Stimulated activated CD8-positive, alpha-beta memory T cell treated with anti-CD3 and anti-CD28 coated beads, Interleukin-15, amount 100 ng/mL, for 1 hour (primary cell): ENCODE measurements around the gene MYBBP1A.

Source experiments
- DNase-seq: peaks from one replicate; pipeline ENCODE4 v3.0.0-alpha.2; 2020; ENCODE audit warnings: low read depth

Gene MYBBP1A

DNA sequence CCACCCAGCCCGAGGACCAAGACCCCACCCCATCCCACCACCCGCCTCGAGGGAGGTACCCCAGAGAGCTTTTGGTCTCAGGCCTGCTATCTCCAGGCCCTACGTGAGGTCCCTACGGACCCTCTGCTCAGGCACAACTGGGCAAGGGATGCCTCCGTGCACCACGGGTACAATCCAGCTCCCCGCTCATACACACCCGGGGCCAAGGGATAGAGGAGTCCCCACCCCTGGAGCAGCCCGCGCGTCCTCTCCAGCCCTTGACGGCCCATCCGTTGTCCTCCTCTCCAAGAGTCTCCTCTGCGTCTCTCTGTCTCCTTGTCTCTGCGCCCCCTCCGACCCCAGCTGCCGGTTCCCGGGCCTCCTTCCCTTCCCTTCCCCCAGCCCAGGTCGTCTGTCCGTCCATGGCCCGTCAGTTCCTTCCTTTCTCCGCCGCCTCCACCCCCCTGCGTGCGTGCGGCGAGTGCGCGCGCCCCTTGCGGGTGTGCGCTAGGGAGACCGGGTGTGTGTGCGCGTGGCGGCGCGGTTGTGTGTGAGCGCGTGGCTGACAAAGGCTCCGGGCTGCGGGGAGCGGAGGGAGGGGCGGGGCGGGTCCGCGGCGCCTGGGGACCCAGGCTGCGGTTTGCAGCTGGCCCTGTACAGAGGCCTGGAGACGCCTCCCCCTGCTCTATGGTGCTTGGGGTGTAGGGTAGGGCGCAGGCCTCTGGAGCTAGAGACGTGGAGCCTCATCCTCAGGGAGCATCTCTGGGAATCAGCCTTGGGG is 55.6 kb downstream of the MYBBP1A start:
- no peak for DNase-seq

DNA sequence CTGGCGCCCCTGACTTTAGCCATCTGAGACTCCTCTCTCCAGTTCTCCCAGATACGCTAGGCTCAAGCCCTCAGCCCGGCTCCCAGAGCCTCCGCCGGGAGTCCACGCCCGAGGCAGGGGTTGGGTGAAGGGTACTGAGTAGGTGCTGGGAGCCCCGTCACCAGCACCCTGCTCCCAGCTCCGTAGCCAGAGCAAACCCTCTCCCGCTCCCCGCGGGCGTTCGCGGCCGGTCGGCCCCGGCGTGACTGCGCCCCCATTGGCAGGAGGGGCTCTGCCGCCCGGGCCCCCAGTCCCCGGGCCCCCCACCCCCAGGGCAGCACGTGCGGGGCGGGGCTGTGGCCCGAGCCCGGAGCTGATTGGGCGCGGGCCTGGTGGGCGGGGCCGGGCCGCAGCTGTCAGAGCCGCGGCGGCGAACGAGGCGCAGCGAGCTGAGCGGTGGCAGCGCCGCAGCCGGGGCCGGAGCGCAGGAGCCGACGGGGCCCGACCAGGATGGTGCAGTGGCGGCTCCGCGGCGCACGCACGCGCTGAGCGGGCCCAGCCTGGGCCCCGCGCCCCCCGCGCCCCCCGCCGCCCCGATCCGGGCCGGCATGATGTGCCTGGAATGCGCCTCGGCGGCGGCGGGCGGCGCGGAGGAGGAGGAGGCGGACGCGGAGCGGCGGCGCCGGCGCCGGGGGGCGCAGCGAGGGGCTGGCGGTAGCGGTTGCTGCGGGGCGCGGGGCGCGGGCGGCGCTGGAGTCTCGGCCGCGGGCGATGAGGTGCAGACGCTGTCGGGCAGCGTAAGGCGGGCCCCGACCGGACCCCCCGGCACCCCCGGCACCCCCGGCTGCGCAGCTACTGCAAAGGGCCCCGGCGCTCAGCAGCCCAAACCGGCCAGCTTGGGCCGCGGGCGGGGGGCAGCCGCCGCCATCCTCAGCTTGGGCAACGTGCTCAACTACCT is 56.5 kb downstream of the MYBBP1A start, which contains the start of gene SPNS2:
SPNS2 (plus strand) TSS at position 421 of the 937 bp plus-strand sequence; CDS start at position 588, 167 bp downstream.
- DNase-seq = no peak

DNA sequence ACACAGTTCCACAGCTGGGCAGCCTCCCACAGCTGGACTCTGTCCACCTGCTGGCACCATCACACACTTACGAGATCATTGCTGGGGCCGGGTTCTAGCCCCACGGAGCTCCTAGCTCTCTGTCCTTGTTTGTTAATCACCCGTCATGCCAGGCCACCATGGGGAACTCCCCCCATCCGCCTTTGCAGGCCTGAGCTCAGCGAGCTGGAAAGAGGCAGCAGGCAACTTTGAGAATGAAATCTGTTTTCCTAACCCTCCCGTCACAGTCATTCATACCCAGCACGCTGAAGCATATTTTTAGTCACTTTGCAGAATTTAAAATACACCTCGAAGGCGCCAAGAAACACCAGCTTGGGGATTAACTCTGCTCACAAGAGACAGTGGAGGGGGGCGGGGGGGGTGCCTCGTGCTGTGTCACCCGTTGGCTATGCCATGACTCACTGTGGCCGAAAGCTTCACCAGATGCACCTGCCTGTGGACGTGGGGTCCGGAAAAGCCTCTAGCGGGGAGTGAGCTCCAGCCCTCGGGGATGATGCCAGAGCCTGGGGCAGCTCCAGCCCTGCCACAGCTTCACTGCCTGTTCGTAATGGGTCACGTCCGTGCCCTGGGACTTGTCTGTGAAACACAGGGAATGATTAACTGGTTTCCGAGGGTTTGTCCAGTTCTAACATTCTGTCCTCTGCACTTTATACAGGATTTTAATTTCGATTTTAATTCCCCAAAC is 57.9 kb downstream of the MYBBP1A start:
- no peak for DNase-seq

DNA sequence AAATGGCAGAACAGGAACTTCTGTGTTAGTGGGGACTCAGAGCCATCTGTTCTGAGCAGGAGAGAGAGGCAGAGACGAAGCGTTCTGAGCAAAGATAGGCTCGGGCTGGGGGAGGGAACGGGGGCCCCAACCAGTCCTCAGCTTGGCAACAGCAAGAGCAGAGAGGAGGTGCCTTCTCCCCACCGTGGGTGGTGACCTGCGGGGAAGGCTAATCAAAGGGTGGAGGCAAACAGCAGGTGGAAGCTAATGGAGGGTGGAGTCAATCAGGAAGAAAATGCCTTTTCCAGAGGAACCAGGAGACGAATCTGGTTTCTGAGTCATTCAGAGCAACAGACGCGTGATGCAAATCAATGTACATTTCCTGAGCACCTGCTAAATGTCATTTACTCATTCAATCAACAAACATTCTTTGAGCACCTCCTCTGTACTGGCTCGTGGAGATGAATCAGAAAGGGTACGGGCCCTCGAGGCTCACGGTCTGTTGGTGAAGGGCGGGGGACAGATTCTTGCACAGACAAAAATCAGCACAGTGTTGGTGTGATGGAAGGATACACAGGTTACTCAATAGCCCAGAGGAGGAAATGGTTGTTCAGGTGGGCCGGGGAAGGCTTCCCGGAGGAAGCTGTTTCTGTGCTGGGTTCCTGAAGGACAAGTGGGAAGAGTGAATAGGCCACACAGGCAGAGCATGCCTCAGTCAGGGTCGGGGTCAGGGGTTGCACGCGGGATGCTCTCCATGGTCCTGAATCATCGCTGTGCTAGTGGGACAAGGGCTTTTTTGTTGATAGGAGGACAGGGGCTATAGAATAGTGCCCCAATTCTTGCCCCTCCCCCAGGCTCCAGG is 62.2 kb downstream of the MYBBP1A start:
- no peak for DNase-seq

DNA sequence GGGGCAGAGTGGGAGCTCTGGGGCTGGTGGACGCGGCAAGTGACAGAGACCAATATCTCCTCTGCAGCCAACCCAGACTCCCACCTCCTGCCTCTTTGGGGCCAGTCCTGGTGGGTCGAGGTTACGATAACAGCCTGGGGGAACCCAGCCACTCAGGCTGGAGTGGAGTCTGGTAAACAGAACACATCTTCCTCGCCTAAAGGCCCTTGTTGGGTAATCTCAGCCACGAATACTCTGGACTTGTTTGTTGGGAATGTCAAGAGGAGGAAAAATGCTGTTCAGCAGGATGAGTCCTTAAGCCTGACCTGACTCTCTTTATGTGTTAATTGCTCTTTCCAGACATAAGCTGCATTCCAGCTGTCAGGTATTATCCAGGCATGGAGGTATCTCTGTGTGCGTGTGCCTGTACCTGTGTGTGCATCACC is 64.5 kb downstream of the MYBBP1A start:
- no peak for DNase-seq

DNA sequence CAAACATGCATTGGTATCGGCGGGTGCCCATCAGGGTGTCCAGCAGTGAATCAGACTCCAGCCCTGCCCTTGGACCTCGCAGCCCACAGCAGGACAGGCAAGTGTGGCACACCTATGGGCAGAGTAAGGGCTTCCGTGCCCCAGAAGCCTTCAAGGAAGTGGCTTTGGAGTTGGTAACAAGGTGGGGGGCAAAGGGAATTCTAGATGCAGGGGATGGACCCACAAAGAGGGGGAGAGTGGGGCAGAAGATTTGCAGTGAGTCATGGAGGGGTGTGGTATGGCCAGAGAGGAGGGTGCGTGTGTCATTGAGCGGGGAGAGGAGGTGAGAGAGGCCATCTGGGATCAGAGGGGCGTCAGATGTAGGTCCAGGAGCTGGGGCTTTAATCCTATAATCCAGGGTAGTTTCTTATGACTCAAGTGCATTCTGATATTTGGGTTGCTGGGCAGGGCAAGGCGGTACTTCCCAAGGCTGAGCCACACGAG is 65.0 kb downstream of the MYBBP1A start:
- DNase-seq = no peak

DNA sequence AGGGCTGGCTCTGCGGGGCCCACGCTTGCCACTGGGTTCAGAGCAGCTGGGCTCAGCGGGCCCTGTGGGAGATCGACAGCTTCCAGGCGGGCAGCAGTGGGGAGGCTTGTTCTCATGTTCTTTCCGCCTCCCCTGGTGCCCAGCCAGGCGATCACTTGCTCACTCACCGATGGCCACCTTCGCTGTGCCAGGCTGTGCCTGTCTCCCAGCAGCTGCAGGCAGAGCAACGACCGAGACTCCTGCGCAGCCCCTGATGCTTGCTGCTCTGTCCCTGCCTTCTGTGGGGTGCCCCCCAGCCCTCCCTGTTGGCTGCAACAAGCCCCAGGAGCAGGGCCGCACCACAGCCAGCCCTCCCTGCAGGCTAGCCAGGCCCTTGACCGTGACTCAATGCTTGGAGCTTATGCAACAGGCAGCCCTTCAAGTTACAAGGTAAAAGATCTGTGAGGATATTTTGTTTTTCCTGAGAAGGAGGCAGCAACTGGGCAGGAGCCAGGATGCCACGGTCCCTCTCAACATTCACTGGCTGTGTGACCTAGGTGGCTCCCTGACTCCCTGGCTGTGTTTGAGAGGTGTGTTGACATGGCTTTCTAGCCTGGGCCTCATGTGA is 66.1 kb downstream of the MYBBP1A start:
- DNase-seq = no peak
